Uterus (tissue), 4 donors: Measurements from ENCODE around the gene PLEKHA7. TPM values are rescaled to one million over a fixed set of nuclear protein-coding genes. Genes with fewer than 3 reads are reported as not detected.

Experiments
- DNase-seq, 2 donors: peaks; one replicate each; pipeline ENCODE4 v3.0.0-alpha.2; 2019 to 2020
- H3K27ac ChIP-seq, 2 donors: fragments of 200-600 bp; sonication (generic); 1 replicate in 1 of 2; 2 replicates in 1 of 2; pipeline ENCODE4 v1.5.1; 2016 to 2018
- H3K27me3 ChIP-seq, 2 donors: fragments of 200-600 bp; sonication (generic); one replicate each; pipeline ENCODE4 v1.5.1; 2018 to 2019; ENCODE audit warnings: control low read depth in 1 of 2
- H3K36me3 ChIP-seq, 2 donors: fragments of 200-600 bp; sonication (generic); one replicate each; pipeline ENCODE4 v1.5.1; 2019; ENCODE audit warnings: control low read depth in 1 of 2
- H3K4me1 ChIP-seq, 2 donors: fragments of 200-600 bp; sonication (generic); one replicate each; pipeline ENCODE4 v1.5.1; 2018 to 2019; ENCODE audit warnings: control low read depth in 1 of 2
- H3K4me3 ChIP-seq, 2 donors: fragments of 200-600 bp; sonication (generic); 1 replicate in 1 of 2; 2 replicates in 1 of 2; pipeline ENCODE4 v1.5.1; 2018 to 2019; ENCODE audit warnings: mild to moderate bottlenecking in 1 of 2
- H3K9me3 ChIP-seq, 2 donors: fragments of 200-600 bp; sonication (generic); one replicate each; pipeline ENCODE4 v1.5.1; 2019; ENCODE audit warnings: control low read depth in 1 of 2
- POLR2A ChIP-seq, 2 donors: fragments of 450-650 bp; IDR thresholded peaks; one replicate each; pipeline ENCODE4 v1.6.1; 2016; ENCODE audit warnings: antibody characterized with exemption in 2 of 2, mild to moderate bottlenecking in 1 of 2, moderate library complexity in 1 of 2
- intact Hi-C: fragments of 100-400 bp; cut with DNase I; formaldehyde crosslinking; loops from one replicate; pipeline ENCODE4 v1.15.1; 2023; ENCODE audit warnings: low total_unique reads
- total RNA-seq, 4 donors: library from RNA; depleted of rRNA in 3 of 4; stranded (reverse); fragments of >200 nt in 3 of 4; gene quantifications; one replicate each; pipeline versions ENCODE4 v1.1.0 to v1.2.4, GENCODE V29; 2014 to 2023
- TF ChIP-seq, protein P1 (sequence below), 4 experiments: fragments of 200-600 bp in 2 of 4; fragments of 450-650 bp in 2 of 4; sonication (generic) in 2 of 4; IDR thresholded peaks; one replicate each; pipeline ENCODE4 v1.5.1; 2016 to 2019; ENCODE audit warnings: antibody characterized with exemption in 4 of 4, mild to moderate bottlenecking in 2 of 4, moderate library complexity in 1 of 4
- donor health status: DM: yes; HTN: yes; CAD: no.

Gene PLEKHA7
- total RNA-seq, 4 donors from 2014 or later, result 13.3 to 38.2 (median 26.7) TPM

DNA sequence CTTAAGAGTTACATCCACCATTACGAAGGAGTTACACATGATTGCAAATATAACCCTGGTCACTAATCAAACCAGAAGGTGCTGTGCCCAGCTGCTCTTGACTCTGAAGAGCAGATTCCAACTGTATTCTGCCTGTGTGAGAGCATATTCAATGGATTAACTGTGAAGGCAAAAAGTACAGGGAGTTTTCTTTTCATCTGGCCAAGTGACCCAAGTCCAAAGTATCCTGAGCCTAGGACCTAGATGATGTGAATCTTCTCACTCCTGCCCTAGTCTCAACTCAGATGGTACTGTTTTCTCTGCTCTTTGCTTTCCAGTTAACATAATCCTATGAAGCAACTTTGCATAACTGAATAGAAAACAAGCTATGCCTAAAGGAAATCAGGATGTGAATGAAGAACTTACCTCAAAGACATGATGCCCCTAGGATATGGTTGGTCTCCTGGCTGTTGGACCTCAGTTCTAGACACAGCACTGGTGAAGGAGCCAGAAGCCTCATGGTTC lies 169.9 kb downstream of the PLEKHA7 start:
- no peaks in the 10 kb centered on the region for H3K27me3 ChIP-seq
- H3K27ac ChIP-seq, result no peak overlapping the region
- H3K9me3 ChIP-seq, result no peaks in the 10 kb centered on the region
- H3K4me3 ChIP-seq, result no peak overlapping the region
- TF ChIP-seq POLR2A (IDR thresholded peaks at IDR 0.05), result no peak
- TF ChIP-seq, protein P1, sequence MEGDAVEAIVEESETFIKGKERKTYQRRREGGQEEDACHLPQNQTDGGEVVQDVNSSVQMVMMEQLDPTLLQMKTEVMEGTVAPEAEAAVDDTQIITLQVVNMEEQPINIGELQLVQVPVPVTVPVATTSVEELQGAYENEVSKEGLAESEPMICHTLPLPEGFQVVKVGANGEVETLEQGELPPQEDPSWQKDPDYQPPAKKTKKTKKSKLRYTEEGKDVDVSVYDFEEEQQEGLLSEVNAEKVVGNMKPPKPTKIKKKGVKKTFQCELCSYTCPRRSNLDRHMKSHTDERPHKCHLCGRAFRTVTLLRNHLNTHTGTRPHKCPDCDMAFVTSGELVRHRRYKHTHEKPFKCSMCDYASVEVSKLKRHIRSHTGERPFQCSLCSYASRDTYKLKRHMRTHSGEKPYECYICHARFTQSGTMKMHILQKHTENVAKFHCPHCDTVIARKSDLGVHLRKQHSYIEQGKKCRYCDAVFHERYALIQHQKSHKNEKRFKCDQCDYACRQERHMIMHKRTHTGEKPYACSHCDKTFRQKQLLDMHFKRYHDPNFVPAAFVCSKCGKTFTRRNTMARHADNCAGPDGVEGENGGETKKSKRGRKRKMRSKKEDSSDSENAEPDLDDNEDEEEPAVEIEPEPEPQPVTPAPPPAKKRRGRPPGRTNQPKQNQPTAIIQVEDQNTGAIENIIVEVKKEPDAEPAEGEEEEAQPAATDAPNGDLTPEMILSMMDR (IDR thresholded peaks at IDR 0.05), result no peak
- no peaks in the 10 kb centered on the region for H3K36me3 ChIP-seq
- no peaks in the 10 kb centered on the region for H3K4me1 ChIP-seq
- intact Hi-C loops, result no loop called here
- no peak for DNase-seq

DNA sequence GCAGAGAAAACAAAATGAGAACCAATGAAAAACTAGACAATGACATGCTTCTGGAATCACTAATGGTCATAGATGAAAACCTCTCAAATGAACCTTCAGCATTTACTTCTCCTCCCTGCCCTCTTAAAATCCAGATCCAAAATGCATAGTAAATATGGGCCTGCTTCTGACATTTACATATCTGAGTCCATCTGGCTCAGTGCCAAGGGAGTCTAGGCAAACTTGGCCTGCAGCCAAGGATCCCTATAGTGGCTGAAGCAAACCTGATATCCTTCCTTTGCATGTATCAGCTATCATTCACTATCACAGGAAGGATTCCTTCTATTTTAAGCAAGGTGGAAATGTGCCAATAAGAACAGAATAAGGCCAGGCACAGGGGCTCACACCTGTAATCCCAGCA lies 170.9 kb downstream of the PLEKHA7 start:
- no peak overlapping the region for H3K4me3 ChIP-seq

DNA sequence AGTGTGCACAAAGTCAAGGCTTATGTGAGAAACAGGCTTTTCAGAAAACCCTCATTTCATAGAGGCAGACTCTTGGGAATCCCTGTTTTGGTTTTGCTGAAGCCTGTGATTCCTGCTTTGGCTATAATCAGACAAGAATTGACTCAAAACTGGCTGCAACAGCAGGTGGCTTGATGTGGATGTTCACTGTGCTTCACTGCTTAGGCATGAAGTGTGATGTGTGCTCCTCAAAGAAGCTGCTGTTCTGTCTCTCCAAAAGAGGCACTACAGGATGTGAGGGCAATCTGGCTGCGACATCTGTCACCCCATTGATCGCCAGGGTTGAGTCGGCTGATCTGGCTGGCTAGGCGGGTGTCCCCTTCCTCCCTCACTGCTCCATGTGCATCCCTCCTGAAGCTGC lies 172.2 kb downstream of the PLEKHA7 start:
- Histone ChIP-seq H3K4me3 (no peak overlapping the region), H3K27ac (no peak overlapping the region), H3K36me3 (no peaks in the 10 kb centered on the region), H3K9me3 (no peaks in the 10 kb centered on the region), H3K27me3 (no peaks in the 10 kb centered on the region), H3K4me1 (no peaks in the 10 kb centered on the region)
- DNase-seq, result no peak
- TF ChIP-seq, protein P1 (IDR thresholded peaks at IDR 0.05), result no peak
- TF ChIP-seq POLR2A (IDR thresholded peaks at IDR 0.05), result no peak
- intact Hi-C loops, result no loop called here

More for the DNA sequence above, 170.9 kb downstream of the PLEKHA7 start:
- TF ChIP-seq, protein P1 (IDR thresholded peaks at IDR 0.05), result no peak
- no peak for TF ChIP-seq POLR2A (IDR thresholded peaks at IDR 0.05)
- Histone ChIP-seq H3K9me3 (no peaks in the 10 kb centered on the region), H3K4me1 (no peaks in the 10 kb centered on the region), H3K27ac (no peak overlapping the region), H3K27me3 (no peaks in the 10 kb centered on the region), H3K36me3 (no peaks in the 10 kb centered on the region)
- DNase-seq, result no peak
- intact Hi-C loops, result no loop called here

DNA sequence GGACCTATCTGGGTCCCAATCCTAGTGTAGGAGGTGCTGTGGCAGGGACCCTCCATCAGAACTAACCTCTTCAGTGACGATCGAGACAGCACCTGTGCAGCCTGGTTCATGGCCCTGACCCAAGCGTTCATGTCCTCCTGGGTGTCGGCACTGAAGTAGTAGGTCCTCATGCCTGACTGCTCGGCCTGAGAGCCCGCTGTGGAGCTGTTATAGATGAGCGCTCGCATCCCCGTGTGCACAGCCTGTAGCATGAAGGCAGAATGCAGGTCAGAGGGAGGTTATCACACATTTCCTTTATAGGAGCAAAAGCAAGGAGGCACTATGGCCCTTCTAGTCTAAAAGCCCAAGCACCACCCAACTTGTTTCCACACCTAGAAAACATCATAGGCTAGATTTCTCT lies 172.7 kb downstream of the PLEKHA7 start:
- Histone ChIP-seq H3K27ac (no peak overlapping the region), H3K27me3 (no peaks in the 10 kb centered on the region), H3K4me3 (no peak overlapping the region), H3K4me1 (no peaks in the 10 kb centered on the region), H3K9me3 (no peaks in the 10 kb centered on the region), H3K36me3 (no peaks in the 10 kb centered on the region)
- no peak for DNase-seq
- intact Hi-C loops, result no loop called here
- TF ChIP-seq, protein P1 (IDR thresholded peaks at IDR 0.05), result no peak
- no peak for TF ChIP-seq POLR2A (IDR thresholded peaks at IDR 0.05)

DNA sequence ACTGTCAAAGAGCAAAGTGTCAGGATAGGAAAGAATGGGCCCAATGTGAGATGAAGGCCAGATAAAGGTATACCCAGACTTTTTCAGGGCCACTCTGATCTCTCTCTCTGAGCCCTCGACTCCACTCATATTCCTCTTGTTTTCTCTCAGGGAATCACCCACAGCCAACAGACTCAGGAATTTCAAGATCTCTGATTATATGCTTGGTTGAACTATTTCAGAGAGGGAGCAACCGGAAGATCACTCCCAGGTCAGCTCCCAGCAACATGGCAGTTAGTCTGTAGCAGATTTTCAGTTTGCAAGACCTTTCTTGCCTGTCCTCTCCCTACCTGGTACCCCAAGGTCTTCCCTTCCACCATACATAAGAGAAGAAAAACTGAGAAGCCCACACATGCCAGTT lies 173.3 kb downstream of the PLEKHA7 start:
- no peak overlapping the region for H3K4me3 ChIP-seq
- H3K4me1 ChIP-seq, result no peaks in the 10 kb centered on the region
- no peak for DNase-seq
- intact Hi-C loops, result no loop called here
- TF ChIP-seq, protein P1 (IDR thresholded peaks at IDR 0.05), result no peak
- TF ChIP-seq POLR2A (IDR thresholded peaks at IDR 0.05), result no peak
- H3K27ac ChIP-seq, result no peak overlapping the region
- no peaks in the 10 kb centered on the region for H3K9me3 ChIP-seq
- no peaks in the 10 kb centered on the region for H3K36me3 ChIP-seq
- H3K27me3 ChIP-seq, result no peaks in the 10 kb centered on the region
